GM19035 (cell line): ENCODE data around the gene KCNJ11.
A peak's percentile ranks its signal among the peaks of the same experiment; 100 is the strongest.

Experiments used
- ATAC-seq: cut with Tn5 transposase; IDR thresholded peaks from one replicate; pipeline ENCODE4 v1.9.1; 2021; ENCODE audit not compliant: unreplicated experiment

KCNJ11 gene

GRCh38 chr11:17392872-17393271, 4.4 kb upstream of the KCNJ11 start:
- ATAC-seq, result no peak

DNA sequence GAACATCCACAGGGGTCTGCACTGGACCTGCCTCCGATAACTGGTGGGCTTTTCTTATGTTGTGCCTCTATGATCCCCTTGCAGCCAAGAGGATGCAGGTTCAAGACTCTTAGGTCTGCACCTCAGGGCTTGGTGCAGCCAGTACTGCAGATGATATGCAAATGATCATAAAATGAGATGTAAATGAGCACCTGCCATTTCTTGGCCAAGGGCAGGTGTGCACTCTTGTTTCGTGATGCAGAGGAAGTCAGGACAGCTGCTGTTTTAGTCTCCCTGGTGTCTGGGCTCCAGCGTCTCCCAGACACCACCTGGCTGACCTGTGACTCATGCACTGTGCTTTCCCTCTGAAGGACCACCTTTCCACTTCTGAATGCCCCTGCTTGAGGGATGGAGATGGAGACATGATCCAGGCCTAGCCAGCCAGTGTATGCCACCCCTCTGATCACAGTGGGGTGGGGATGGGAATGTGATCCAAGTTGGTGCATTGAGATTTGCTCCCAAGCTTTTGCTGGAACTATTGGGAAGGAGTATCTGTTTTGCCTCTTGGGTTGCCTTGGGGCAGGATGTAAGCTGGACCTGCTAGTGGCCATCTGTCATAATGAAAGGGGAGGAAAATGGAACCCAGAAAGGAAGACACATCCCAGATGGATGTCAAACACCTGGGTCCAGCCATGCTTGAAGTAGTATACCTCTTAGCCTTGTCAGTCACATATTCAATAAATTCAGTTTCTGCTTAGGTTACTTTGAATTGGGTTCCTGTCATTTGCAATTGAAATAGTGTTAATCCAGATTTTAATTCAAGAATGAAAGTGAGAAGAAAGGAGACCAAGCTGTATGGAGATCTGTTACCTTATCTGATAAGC, 3.3 kb upstream of the KCNJ11 start:
- ATAC-seq, result no peak

DNA sequence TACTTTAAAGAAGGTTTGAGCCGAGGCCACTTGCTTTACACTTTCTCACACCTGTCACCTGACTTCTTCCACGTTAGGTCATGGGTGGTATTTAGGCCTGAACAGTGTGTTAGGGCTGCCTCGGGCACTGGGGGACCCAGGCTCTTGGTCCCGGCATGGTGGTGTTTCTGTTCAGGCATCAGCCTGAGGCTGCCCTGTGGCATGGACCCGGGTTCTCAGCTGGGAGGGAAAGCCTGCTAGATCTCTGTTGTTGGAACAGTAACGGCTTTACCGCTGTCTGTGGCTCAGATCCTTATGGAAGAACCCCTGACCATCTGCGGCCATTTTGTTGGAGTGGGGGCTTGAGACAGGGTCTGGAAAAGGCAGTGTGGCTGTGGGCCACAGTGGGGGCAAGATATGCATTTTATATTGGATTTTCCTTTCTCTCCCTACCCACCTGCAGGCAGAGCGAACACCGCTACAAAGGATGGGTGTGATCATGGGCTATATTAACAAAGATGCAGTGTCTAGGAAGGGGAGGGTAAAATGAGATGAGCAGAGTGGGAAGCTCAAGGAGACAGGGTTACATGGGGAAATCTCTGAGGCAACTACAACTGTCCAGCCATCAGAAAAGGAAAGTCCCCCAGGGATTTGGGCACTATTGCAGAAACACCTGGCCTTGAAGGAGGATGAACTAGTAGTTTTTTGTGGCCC, 1.6 kb upstream of the KCNJ11 start:
- no peak for ATAC-seq

DNA sequence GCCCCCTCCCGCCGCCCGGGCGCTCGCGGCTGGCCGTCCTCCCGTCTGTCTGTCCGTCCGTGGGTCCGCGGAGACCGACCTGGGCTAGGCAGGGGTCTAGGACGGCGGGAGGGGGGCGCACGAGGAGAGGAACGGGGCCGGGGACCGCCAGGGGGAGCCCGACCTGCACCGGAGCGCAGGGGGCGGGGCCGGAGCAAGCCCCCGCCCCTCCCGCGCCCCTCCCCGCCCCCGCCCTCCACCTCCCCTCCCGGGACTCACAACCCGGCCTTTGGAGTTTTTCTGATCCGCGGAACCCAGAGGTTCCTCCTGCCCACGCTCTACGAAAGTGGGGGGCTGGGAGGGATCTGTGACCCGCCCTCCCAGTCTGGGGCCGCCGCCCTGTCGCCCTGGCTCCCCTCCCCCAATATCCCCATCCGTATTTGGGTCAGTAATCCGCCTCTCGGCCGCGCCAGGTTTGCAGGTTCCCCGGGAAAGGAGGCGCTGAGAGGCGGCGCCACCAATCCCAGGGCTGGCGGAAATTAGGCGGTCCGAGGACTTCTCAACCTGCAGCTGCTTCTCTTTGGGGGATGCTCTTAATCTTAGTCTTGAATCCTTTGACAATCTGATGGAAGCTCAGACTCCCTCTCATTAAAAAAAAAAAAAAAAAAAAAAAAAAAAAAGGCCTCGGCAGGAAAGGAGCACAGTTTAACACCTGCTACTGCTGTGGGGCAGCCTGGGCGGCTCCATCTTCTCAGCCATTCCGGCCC, 925 bp upstream of the KCNJ11 start:
- peak; percentile 69 for ATAC-seq

DNA sequence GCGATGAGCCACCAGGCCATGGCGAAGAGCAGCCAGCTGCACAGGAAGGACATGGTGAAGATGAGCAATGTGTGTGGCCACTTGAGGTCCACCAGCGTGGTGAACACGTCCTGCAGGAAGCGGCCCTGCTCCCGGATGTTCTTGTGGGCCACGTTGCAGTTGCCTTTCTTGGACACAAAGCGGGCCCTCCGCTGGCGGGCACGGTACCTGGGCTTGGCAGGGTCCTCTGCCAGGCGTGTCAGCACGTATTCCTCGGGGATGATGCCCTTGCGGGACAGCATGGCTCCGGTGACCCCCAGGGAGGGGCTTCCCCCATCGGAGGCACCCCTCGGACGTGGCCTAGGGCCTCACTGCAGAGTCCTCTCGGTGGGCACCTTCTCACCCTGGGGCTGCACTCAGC, 648 bp downstream of the KCNJ11 start:
- ATAC-seq, result no peak

DNA sequence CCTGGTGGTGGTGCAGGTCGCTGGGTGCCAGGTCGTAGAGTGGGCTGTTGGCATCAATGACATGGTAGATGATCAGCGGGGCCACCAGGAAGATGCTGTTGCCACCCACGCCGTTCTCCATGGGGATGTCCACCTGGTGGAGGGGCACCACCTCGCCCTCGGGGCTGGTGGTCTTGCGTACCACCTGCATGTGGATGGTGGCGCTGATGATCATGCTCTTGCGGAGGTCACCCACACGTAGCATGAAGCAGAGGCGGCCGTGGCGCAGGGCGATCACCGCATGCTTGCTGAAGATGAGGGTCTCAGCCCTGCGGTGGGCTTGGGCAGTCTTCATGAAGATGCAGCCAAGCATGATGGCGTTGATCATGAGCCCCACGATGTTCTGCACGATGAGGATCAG, 1.2 kb downstream of the KCNJ11 start:
- no peak for ATAC-seq

DNA sequence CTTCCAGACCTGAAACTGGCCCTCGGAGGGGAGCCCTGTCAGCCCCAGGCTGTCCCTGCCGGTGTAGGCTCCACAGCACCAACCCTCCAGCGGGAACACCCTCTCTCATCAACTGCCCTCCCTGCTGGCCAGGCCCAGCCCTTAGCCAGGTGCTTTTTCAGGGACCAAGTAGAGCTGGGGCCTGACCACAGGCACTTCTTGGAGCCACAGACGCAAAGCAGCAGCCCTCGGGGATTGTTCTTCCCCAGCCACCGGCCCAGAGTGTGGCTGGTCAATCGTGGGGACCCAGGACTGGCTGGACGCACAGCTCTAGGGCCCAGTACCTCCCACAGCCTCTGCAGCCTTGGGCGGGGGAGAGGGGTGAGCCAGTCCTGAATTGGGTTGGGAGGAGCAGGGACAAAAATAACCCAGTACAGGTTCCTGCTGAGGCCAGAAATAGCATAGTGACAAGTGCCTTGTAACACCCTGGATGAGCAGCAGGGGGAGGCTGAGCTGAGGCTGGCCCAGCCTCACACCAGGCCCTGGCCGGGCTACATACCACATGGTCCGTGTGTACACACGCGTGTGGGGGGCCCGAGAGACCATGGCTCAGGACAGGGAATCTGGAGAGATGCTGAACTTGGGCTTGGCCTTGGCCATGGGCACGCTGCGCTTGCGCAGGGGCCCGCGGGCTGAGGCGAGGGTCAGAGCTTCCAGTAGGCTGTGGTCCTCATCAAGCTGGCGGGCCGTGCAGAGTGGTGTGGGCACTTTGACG, 2.0 kb downstream of the KCNJ11 start:
- peak; percentile 51 for ATAC-seq

- no peak for ATAC-seq
Measured at GRCh38 chr11:17385926-17386325, 2.5 kb downstream of the KCNJ11 start.

GRCh38 chr11:17385492-17385891, 3.0 kb downstream of the KCNJ11 start:
- ATAC-seq, result no peak

- peak; percentile 50 for ATAC-seq
Measured at GRCh38 chr11:17384002-17384511, 4.4 kb downstream of the KCNJ11 start.

GRCh38 chr11:17383461-17383860, 5.0 kb downstream of the KCNJ11 start:
- no peak for ATAC-seq

GRCh38 chr11:17382046-17382728, 6.3 kb downstream of the KCNJ11 start:
- ATAC-seq, result no peak

DNA sequence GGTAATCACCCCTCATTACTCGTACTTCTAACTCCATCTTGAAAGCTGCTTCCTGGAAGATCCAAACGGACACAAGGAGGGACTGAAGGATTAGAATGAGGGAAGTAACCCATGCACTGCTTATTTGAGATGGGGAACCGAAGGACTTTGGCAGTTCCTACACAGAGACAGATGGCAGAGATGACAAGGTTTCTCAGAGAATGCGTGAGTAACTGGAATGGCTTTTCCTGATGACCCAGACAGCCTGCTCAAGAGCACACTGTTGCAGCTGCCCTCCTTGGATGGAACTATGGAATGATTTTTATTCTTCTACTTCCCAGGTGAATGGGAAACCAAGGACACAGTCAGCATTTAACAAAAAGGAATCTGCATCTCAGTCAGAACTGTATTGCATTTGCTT, 7.3 kb downstream of the KCNJ11 start:
- ATAC-seq, result no peak

DNA sequence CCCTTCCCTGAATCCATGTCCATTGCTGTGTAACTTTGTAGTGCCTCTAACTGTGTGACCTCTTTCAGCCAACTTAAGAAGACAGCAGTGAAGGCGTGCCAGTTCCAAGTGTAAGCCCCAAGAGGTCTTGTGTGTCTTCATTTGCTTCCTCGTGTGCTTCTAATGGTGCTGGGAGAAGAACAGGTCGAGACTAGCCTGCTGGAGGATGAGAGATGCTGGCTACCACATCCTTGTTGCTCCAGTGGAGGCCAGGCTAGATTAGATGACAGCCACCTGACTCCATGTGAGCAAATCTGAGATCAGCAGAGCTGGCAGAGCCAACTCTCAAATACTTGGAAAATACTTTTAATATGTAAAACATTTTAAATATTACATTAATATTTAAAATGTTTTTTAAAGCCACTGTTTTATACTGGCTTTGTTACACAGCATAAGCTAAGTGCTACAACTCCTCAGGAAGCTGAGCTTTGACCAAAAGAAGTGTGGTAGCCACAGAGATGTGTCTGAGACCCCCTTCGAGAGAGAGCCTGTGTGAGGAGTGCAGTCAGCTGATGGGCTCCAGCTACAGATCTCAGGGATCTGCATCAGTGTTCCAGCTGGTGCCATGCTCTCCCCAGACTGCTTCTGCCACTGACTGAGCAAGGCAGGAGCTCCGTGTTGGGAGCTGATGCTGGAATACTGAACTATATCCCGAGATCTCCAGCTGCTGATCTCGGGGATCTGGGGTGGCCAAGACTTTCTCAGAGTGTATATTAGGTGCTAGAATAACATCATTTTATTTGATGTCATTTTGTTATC, 8.9 kb downstream of the KCNJ11 start:
- no peak for ATAC-seq

- no peak for ATAC-seq
Measured at GRCh38 chr11:17378655-17379054, 9.8 kb downstream of the KCNJ11 start.

DNA sequence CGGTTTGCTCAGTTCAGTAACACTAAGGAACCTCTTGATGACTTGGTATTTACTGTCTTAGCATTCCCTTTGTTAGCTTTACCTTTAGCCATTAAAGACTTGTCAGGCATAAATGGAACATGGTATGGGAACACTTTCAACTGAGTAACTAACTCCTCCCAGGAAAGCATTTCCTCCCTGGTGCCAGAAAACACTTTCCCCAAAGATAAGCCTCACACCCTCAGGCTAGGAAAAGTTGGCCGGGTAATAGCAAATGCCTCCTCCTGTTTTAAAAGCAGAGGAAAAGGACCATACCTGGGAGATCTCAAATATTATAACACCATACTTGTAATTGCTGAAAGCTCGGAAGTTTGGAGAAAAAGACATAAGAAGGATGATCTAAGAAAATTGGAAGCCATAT, 12.0 kb downstream of the KCNJ11 start:
- ATAC-seq, result no peak

GRCh38 chr11:17375547-17375946, 12.9 kb downstream of the KCNJ11 start:
- ATAC-seq, result no peak

DNA sequence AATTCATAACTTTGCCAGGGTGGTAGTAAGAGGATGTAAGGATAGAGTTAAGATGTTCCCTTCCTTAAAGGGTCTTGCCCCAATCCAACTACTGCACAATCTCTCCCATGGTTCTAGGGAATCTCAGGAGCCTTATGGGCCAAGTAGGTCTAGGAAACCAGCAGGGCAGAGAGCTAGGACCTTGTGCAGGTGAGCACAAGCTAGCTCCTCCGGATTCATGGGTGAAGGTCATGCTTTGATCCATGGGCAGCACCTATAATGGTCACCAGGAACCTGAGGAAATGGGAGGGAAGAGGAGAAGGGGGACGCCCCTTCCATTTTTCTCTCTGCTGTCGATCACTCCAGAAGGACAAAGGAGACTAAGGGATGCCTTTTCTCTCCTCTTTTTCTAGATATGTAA, 16.8 kb downstream of the KCNJ11 start:
- ATAC-seq, result no peak

GRCh38 chr11:17369684-17370243, 18.7 kb downstream of the KCNJ11 start:
- ATAC-seq, result no peak
